Measurements from ENCODE around the gene GBA2.

GBA2 gene

DNA sequence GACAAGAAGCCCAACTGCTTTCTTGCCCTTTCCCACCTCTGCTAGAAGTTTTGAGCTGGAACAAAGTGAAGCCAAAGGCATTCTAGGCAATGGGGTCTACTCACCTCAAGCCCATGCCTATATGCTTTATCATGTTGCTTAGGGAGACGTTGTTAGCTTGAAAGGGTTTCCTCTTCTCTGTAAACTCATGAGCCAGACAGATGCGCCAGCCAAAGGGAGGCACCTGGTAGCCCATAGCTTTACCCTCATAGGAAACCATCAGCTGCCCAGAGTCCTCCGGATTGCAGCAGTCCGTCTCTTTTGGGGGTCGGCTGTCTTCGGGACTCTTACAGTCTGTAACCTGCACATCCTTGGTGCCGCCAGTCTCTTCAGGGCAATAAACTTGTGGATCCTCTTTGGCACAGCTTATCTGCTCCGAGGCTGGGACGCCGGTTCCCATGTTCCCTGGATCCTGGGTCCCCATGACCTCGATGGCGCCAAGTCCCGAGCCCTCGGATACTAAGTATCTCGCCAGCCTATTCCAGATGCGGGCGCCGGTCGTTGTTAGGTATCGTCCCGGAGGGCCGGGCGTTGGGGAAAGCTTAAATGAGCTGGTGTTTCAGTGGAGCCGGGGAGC is 678 bp downstream of the GBA2 start:
- no peak for DNase-seq (ENCODE audit: low spot score)
- TF ChIP-seq, protein P1, sequence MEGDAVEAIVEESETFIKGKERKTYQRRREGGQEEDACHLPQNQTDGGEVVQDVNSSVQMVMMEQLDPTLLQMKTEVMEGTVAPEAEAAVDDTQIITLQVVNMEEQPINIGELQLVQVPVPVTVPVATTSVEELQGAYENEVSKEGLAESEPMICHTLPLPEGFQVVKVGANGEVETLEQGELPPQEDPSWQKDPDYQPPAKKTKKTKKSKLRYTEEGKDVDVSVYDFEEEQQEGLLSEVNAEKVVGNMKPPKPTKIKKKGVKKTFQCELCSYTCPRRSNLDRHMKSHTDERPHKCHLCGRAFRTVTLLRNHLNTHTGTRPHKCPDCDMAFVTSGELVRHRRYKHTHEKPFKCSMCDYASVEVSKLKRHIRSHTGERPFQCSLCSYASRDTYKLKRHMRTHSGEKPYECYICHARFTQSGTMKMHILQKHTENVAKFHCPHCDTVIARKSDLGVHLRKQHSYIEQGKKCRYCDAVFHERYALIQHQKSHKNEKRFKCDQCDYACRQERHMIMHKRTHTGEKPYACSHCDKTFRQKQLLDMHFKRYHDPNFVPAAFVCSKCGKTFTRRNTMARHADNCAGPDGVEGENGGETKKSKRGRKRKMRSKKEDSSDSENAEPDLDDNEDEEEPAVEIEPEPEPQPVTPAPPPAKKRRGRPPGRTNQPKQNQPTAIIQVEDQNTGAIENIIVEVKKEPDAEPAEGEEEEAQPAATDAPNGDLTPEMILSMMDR (conservative IDR thresholded peaks at IDR 0.05; ENCODE audit: low read depth), result no peak
- CTCF ChIA-PET, result interaction anchor here (0.6 to 1.6 kb wide), 4 partner anchors 10 to 78 kb away, joined by 3 to 10 read pairs (median 6); no protein-coding TSS in a partner anchor
- peak overlapping the region; percentile 88 for H3K27ac ChIP-seq
- POLR2A ChIA-PET (ENCODE audit: low non-redundant PET), result interaction anchor here (0.6 to 2.3 kb wide), 2 partner anchors 16 to 103 kb away, joined by 5 to 13 read pairs; partner anchors contain the start of genes CREB3 and TLN1

DNA sequence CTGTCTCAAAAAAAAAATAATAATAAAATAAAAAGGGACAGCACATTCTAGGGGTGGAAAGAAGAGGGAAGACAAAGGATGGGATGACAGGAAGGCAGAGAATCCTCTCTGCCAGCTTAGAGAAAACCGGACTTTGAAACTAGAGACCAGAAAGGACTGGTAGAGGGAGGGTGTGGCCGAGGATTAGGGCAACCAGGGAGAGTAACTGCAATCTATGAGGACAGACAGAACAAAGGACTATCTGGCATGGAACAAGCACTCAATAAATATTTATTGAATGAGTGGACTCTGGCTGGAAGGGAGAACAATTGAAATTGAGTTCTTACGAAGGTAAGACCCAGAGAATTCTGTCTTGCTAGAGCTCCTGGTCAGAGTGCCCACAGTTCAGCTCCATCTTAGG is 2.4 kb downstream of the GBA2 start:
- TF ChIP-seq, protein P1 (conservative IDR thresholded peaks at IDR 0.05; ENCODE audit: low read depth), result no peak
- 0 out of 2 replicates have a peak overlapping the region, but pooled peaks have one; percentile 9 for H3K27ac ChIP-seq
- POLR2A ChIA-PET (ENCODE audit: low non-redundant PET), result no interaction called here
- DNase-seq (ENCODE audit: low spot score), result no peak
- CTCF ChIA-PET, result interaction anchor here (0.6 to 0.9 kb wide), 2 partner anchors 11 to 87 kb away, joined by 3 to 5 read pairs; no protein-coding TSS in a partner anchor

DNA sequence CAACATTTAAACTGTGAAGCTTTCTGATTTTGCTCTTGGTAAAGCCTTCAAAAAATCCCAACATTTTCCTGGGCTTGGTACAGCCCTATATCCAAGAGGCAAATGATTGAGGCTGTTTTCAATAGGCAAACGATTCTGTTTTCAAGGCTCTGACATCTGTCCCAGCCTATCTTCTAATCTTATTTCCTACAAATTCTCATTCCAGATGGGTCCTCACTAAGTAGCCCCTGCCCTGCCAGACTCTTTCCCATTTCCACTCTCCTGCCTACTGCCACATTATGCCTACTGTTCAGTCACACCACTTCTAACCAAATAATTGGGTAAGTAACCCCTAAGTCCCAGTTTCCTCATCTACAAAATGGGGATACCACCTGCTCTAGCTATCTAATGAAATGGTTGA is 3.5 kb downstream of the GBA2 start:
- ChIA-PET POLR2A (ENCODE audit: low non-redundant PET) (no interaction called here), CTCF (interaction anchor here (0.6 to 1.6 kb wide), 3 partner anchors 9 to 294 kb away, joined by 3 to 7 read pairs (median 5); no protein-coding TSS in a partner anchor)
- DNase-seq (ENCODE audit: low spot score), result no peak
- TF ChIP-seq, protein P1 (conservative IDR thresholded peaks at IDR 0.05; ENCODE audit: low read depth), result no peak
- H3K27ac ChIP-seq, result no peak overlapping the region

DNA sequence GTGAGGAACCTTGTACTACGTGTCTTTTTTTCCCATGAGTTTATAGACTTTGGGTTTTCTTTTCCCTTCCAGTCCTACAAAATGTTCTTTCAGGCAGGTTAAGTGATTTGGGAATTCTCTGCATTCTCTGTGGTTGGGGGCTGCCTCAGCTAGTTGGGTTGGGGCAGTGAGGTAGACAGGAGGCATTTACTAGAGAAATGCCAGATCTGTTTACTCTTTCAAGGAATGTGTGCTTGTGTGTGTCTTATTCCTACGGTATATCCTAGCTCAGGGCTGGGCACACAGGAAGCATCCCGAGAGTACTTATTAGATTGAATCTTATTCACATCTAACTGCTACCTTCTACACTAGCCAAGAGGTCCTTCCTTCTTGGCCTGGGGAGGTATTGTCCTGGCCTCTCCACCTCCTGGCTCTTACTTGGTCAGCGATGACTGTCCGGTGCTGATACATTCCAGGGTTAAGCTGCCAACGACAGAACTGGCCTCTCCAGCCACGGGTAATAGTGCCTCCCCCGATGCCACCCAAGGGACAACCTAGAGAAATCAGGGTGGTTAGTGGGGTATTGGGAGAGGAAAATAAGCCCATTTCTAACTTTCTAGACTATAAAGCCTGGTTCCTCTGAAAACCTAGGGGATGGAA is 5.0 kb downstream of the GBA2 start:
- CTCF ChIA-PET, result interaction anchor here (0.5 to 1.6 kb wide), 6 partner anchors 8 to 821 kb away, joined by 3 to 7 read pairs (median 4); no protein-coding TSS in a partner anchor
- DNase-seq (ENCODE audit: low spot score), result no peak
- POLR2A ChIA-PET (ENCODE audit: low non-redundant PET), result no interaction called here
- TF ChIP-seq, protein P1 (conservative IDR thresholded peaks at IDR 0.05; ENCODE audit: low read depth), result no peak
- no peak overlapping the region for H3K27ac ChIP-seq

DNA sequence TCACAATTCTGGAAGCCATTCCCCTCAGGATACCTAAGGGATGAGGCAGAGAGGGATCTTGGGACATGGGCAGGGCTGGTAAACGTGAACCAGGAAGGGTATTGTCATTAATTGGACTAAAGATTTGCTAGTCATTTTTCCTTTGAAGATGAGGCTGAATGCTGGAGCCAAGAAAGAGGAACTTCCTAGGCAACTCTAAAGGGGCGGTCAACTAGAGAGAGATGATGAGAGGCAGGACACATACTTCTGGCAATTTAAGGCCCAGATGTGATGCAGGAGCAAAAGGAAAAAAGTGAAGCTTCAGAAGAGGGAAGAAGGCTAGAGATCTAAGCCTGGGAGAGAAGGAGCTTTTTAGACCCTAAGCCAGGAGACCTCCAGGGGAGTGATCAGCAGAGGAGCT is 5.6 kb downstream of the GBA2 start:
- TF ChIP-seq, protein P1 (conservative IDR thresholded peaks at IDR 0.05; ENCODE audit: low read depth), result no peak
- ChIA-PET CTCF (interaction anchor here (0.5 to 1.4 kb wide), 3 partner anchors 8 to 14 kb away, joined by 3 to 6 read pairs (median 4); no protein-coding TSS in a partner anchor), POLR2A (ENCODE audit: low non-redundant PET) (no interaction called here)
- no peak overlapping the region for H3K27ac ChIP-seq
- no peak for DNase-seq (ENCODE audit: low spot score)

DNA sequence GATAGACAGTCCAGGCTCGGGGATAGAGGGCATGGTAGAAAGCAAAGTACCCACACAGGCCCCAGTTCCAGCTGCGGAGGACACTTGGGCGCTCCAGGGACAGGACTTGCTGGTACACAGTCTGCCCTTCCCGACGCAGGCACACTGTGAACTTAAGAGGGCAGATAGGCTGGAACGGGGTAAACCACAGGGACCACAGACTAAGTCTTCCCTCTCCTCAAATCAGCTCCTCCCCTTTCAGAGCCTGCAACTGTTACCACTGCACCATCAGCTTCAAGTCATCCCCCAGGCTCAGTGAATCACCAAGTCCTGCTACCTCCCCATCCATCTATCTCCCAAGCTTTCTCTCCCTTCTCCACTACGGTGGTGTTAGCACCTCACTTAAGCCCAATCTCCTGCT is 7.3 kb downstream of the GBA2 start:
- TF ChIP-seq, protein P1 (conservative IDR thresholded peaks at IDR 0.05; ENCODE audit: low read depth), result no peak
- no peak for DNase-seq (ENCODE audit: low spot score)
- POLR2A ChIA-PET (ENCODE audit: low non-redundant PET), result no interaction called here
- CTCF ChIA-PET, result interaction anchor here (1.8 kb wide), 1 partner anchor 15 kb away, joined by 6 read pairs; no protein-coding TSS in a partner anchor
- H3K27ac ChIP-seq, result peak overlapping the region; percentile 5; the same call in 1 of the 2 replicates

Measured in RWPE1 (cell line).